GM21447 (cell line): ENCODE data around the gene AMOTL2.

ENCODE experiments used
- ATAC-seq: cut with Tn5 transposase; IDR thresholded peaks from one replicate; pipeline ENCODE4 v1.9.1; 2021; ENCODE audit not compliant: unreplicated experiment

AMOTL2 gene

DNA sequence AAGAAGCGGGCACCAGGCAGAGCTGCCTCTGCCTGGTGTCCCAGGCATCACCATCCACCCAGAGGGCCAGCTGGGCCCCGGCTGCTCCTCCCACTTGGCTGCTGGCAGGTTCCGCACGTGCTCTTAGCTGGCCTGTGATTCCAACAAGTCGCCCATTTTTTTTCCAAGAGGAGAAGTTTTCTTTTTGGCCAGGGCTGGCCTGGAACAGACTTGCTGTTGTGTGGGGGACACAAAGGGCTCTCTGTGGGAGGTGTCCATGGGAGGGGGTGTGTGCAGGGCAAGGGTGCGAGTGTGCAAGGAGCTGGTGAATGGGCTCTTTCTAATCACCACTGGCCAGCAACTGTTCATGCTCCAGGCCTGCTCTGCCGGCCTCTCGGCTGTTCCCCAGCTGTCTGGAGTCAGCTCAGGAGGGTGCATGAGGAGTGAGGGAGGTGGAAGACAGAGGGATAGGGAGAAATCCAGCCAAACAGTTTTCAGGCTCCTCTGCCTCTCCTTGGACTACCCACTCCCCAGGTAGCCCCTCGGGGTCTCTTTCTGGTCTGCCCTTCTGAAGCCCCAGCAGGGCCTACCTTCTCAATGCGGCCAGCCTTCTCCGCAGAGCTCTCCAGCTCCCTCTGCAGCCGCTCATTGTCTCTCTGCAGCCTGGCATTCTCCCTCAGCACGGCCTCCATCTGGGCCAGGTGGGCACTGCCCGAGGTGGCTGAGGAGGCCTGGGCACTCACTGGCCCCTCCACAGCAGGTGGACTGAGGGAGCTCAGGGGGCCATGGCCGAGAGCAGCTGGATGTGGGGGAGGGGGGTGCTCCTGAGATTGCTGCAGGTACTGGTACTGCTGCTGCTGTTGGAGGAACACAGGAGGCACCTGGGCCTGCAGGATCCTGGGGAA is 7.1 kb downstream of the AMOTL2 start:
- no peak for ATAC-seq

GRCh38 chr3:134366221-134366927 is 7.9 kb downstream of the AMOTL2 start:
- ATAC-seq = no peak

- no peak for ATAC-seq
Measured at GRCh38 chr3:134365766-134366065, 8.5 kb downstream of the AMOTL2 start.

GRCh38 chr3:134364936-134365765 is 9.1 kb downstream of the AMOTL2 start:
- ATAC-seq = no peak

DNA sequence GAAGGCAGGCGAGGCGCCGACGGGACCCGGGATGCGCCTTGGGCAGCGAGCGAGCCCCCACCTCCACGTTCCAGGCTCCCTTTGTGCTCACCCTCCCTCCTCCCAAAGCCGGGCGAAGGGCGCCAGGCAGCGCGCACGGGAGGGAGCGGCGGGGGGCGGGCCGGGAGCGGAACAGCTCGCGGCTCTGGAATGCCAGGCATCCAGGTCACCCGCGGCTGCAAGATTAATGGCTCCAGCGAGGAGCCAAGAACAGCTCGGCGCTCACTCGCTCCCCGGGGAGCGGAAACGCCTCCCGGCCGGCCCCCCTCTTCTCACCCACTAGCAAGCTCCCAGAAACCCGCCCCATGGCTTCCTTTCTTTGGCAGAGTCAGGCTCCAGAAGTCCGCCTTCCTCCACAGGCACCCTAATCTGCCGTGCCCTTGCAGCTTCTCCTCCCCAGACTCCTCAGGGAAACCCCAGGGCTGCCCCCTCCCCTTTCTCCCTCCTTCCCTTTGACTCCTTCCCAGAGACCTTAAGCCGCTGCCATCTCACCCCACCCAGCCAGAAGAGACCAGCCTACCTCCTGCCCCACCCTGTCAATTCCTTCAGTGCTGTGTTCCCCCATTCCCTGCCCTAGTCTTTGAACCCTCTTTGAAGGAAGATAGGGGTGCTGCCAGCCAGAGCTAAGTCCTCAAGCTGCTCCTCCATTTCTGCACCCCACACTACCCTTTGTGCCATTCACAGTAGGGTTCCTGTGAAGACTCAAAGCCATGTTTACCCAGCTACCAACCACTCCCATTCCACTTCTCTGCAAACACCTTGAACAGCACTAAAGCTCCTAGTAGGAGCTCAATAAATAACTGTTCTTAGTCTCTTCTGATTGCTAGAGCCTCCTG is 9.9 kb downstream of the AMOTL2 start:
- ATAC-seq = no peak

- ATAC-seq = no peak
Measured at GRCh38 chr3:134363381-134363755, 10.9 kb downstream of the AMOTL2 start.

DNA sequence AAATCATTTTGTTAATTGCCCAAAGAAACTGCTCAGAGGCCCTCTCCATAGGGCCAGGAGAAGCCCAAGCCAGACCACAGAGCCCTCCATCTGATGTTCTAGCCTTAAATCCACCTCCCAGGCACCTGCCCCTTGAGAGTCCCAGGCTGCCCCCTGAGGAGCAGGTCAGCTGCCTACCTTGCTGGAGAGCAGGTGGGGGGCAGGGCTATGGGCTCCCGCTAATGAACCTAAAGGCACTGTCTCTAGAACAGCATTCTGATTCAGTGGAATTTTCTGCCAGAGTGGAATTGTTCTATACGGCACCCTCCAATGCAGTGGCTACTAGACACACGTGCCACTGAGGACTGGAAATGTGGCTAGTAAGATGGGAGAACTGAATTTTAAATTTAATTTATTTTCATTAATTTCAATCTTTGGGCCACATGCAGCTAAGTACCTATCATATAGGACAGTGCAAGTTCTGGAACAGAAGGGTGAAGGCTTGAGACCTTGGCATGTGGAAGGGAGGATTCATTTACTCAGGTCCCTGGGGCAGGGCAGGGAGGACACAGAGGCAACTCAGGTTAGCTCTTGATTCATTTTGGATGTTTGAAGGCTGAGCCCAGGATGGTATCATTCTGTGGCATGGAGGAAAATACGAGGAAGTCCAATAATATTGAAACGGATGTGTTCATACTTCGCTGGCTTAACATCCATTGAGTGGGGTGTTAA is 11.4 kb downstream of the AMOTL2 start:
- no peak for ATAC-seq

DNA sequence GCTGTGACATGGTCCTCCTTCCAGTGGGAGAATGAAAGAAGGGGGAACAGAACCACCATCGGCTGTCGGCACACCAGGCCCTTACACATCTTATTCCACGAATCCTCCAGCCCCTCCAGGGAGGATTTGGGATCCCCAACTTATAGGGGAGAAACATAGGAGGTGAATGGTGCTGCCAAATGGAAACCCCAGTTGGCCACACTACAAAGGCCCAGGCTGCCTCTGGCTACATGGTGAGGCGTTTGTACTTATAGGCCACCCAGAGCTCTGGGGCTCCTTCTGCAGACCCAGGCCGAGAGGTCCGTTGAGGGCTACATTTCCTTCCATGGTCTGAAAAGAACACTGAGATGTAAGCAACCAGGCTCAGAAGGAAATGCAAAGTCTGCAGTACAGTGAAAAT is 12.0 kb downstream of the AMOTL2 start:
- no peak for ATAC-seq

GRCh38 chr3:134361162-134361835 is 12.9 kb downstream of the AMOTL2 start:
- no peak for ATAC-seq

DNA sequence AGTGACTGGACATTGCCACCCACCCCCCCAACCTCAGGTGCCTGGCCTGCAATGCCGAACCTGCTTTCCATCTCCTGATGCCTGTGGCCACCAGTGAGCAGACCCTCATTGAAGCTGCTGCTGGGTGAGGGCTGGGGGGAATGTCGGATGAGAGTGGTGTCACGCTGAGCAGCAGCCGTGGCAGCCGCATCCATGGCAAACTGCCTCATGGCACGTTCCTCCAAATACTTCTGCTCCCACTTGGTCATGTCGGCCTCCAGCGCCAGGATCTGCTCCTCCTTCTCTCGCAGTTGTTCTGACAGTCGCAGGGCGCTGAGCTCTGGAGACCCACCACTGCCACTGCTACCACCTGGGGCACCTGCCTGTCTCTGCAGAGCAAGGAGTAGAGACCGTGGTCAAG is 14.2 kb downstream of the AMOTL2 start:
- no peak for ATAC-seq

DNA sequence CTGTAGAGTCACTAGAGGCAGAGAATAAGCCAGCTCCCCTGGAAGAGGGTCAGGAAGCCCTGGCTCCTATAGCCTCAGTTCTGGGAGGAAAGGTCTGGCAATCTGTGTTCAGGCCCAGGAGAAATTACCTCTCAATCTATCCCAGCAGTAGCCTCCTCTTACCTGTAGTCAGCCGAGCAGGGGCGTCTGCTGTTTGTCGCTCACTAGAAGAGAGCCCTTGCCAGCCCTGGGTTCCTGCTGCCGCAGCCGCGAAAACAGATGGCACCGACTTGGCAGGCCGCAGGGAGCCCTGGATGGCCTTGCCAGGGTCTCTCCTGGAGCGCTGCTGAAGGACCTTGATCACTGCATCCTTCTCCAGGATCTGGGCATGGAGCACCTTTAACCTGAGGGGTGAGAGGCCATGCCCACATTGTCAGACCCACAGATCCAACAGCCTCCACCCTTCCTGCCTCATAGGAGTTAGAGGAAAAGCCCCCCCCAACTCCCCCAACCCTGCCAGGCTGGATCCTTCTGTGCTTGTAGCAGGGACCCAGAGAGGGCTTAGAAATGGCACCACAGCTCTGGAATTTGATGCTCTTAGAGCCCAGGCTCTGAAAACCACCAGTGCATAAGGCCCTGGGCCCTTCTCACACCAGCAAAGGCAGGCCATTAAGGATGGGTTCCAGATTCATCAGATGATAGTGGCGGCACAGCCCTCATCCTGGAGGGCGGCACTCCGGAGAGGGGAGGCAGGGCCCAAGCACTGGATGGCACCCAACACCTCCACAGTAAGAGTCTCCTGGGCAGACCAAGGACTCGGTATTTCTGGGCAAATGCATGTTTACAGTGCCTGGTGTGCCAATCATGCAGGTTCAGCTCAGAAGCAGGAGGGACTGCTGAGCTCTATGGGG is 14.9 kb downstream of the AMOTL2 start:
- ATAC-seq = no peak

DNA sequence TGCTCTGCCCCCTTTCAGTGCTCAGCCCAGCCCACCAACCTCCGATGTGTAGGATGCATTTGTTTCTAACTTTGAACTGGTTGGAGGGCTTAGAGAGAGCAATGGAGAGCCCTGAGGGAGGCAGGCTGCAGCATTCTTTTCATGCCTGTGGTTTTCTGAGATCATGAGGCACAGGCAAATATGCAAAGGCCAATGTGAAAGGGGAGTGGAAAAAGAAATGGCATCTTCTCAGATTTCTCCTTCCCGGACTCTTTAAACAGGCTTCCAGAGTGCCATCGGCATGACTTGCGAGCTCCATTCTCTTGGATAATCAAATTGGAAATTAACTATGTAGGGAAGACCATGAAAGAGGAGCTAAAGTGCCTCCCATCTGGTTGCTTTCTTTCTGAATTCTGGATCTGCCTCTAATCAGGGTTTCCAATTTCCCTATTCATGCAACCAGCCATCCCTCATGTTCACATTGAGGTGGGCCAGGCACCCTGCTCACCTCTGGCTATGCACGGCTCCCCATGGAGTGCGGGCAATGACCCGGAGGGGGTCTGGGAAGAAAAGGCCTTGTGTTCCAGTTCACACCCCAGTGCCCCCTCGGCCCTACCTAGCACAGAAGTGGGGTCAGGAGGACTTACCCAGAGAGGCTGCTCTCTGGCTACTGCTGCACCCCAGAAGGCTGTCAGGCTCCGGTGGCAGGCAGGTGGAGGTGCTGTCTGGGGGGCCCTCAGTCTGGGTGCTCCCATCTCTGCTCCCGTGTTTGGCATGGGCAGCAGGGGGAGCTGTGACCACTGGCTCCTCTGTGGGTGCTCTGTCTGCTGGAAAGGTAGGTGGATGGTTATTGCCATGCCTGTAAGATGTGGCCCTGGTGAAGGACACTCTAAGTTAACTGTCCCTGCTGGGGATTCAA is 16.1 kb downstream of the AMOTL2 start:
- ATAC-seq = no peak

DNA sequence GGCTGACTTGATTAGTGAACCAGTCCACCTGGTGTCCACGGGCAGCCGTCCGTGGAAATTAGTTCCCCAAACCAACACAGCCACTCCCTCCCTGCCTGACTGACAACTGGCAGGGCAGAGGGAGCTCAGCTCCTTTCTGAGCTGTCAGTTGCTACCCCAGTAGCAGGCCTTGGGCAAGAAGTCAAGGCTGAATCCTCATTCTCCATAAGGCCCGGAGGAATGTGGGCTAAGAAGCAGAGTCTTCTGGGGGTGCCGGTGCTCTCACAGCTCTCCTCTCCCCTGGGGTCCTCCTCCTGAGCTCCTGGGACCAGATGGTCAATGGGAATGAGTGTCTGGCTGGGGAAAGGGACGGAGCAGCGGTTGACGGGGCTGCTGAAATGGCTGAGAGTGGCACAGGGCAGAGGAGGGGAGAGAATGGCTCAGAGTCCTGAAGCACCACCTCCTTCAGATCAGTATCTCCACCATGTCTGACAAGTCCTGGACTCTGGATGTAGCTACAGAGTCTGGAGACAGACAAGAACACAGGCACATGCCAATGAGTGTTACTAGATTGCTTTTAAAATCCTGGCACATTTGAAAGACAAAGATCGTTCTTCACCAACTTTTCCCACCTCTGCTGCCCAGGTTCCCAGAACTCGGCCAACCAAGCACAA is 16.9 kb downstream of the AMOTL2 start:
- ATAC-seq = no peak

GRCh38 chr3:134356411-134357040 is 17.7 kb downstream of the AMOTL2 start:
- no peak for ATAC-seq

DNA sequence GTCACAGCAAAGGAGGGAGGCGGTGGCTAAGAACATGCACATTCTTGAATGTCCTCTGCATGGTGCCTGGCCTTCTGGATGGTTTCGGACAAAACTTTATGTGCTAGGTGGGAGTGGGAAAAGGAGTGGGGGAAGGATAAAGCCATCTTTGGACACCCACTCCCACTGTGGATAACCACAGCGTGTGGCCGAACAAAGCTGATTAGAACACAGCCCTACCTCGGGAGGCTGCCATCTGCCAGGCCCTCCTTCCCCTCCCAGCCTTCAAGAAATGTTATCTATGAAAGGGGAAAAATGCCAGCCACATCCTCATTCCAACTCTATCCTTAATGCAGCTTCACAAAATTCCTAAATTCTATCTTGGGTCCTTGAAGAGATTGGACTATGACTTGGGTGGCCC is 18.8 kb downstream of the AMOTL2 start:
- ATAC-seq = no peak

DNA sequence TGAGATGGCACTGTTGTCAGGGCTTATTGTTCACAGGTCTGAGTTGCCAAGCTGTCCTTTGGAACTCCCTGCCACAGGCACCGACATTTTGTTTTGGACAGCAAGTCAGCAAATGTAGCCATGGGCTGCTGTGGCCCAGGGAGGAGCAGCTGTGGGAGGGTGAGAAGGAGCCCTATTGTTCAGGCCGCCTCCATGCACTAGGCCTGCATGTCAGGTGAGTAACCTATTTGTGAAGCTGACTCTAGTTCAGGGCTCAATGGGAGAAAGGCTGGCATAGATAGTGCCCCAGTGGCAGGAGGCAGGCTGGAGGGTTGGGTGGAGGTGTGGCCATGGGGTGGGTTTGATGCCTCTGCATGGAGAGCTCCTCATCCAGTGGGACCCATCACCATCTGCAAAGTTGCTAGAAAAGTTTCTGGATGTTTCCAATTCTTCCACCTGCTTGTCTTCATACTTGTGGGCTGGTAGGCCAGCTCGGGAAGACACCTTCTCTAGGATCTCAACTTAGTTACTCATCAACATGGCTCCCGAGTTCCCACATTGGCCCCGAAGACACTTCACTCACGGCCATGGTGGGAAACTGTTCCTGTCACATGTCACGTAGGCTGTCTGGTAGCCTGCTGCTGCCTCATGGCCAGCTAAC is 19.5 kb downstream of the AMOTL2 start:
- no peak for ATAC-seq
